Kidney epithelial cell (primary cell): ENCODE data around the gene DUS1L. TPM values are rescaled to one million over a fixed set of nuclear protein-coding genes. Genes with fewer than 3 reads are reported as not detected.
A peak's percentile ranks its signal among the peaks of the same experiment; 100 is the strongest.

ENCODE experiments used
- DNase-seq: peaks from one replicate; pipeline ENCODE4 v3.0.0-alpha.2; 2010; ENCODE audit warnings: low read depth
- H3K27me3 ChIP-seq: 2 replicates; pipeline ENCODE4 v1.6.0; 2011; ENCODE audit warnings: low read length; ENCODE audit not compliant: control insufficient read depth, insufficient read depth
- H3K36me3 ChIP-seq: 2 replicates; pipeline ENCODE4 v1.5.1; 2011; ENCODE audit warnings: low read length; ENCODE audit not compliant: control insufficient read depth, insufficient read depth
- H3K4me3 ChIP-seq: 2 replicates; pipeline ENCODE4 v1.5.1; 2011; ENCODE audit warnings: low read depth, mild to moderate bottlenecking, control low read depth, low read length
- CTCF ChIP-seq: IDR thresholded peaks from 2 replicates; pipeline ENCODE4 v1.5.1; 2011; ENCODE audit warnings: mild to moderate bottlenecking, moderate library complexity, low read length, control low read depth, inconsistent platforms; ENCODE audit not compliant: insufficient read depth, poor library complexity, severe bottlenecking
- total RNA-seq: library from RNA; depleted of rRNA; stranded (reverse); fragments of >200 nt; gene quantifications from 2 replicates; pipeline ENCODE4 v1.2.3, GENCODE V29; 2015

DUS1L gene
- total RNA-seq, 1 donor from 2014 or later: 147 TPM

GRCh38 chr17:82112181-82112913, 46.7 kb upstream of the DUS1L start:
- Histone ChIP-seq H3K4me3 (no peak overlapping the region), H3K36me3 (no peaks in the 10 kb centered on the region), H3K27me3 (no peaks in the 10 kb centered on the region)
- no peak for TF ChIP-seq CTCF
- DNase-seq: no peak

DNA sequence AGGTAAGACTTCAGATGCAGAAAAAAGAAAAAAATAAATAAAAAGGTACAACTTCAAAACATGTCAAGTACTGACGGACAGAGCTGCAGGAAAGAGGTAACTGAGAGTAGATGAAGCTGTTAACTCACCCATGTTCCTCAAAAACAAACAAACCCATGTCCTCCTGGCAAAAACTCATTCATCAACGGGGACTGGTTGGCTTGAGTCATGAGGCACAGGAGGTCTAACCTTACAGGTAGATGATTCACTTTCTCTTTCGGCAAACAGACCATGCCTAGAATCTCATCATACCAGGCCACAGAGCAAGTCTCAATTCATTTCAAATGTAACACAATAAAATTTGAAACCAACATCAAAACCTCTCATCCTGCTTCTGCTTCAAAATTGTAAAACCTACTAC, 44.7 kb upstream of the DUS1L start:
- Histone ChIP-seq H3K4me3 (no peak overlapping the region), H3K36me3 (no peaks in the 10 kb centered on the region), H3K27me3 (no peaks in the 10 kb centered on the region)
- peak; percentile 48 for DNase-seq
- no peak for TF ChIP-seq CTCF

GRCh38 chr17:82108961-82109475, 43.4 kb upstream of the DUS1L start:
- Histone ChIP-seq H3K4me3 (no peak overlapping the region), H3K36me3 (no peaks in the 10 kb centered on the region), H3K27me3 (no peaks in the 10 kb centered on the region)
- TF ChIP-seq CTCF: no peak
- DNase-seq: no peak

GRCh38 chr17:82108496-82108945, 42.9 kb upstream of the DUS1L start:
- no peak overlapping the region for H3K4me3 ChIP-seq
- TF ChIP-seq CTCF: no peak
- no peaks in the 10 kb centered on the region for H3K36me3 ChIP-seq
- no peak for DNase-seq
- no peaks in the 10 kb centered on the region for H3K27me3 ChIP-seq

DNA sequence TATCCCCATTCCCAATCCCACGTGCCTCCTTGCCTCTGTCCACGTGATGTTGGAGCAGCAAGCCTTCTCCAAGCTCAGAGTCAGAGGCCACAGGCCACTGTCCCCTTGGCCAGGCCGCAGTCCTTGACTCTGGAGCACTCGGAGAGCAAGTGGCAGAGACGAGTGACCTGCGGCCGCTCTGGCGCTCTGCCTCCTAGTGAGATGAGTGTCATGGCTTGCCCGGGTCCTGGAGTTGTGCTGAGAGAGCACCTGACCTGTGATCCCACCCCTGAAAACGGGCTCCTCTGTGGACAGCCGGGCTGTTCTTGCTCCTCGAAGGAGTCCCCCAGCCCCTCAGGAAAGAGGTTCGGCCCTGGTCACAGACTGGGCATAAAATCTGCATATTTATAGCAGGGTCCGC, 42.4 kb upstream of the DUS1L start:
- DNase-seq: no peak
- no peaks in the 10 kb centered on the region for H3K27me3 ChIP-seq
- no peak for TF ChIP-seq CTCF
- no peak overlapping the region for H3K4me3 ChIP-seq
- H3K36me3 ChIP-seq: no peaks in the 10 kb centered on the region
